Gastrocnemius medialis (tissue), 4 donors: ENCODE results near the gene DNAH2. TPM values are rescaled to one million over a fixed set of nuclear protein-coding genes. Genes with fewer than 3 reads are reported as not detected.
A peak's percentile ranks its signal among the peaks of the same experiment; 100 is the strongest.
"Not testable (repeated sequence)": the region's sequence is repeated elsewhere in the genome, so short reads cannot be mapped to it uniquely, and the experiment has no call there.

ENCODE experiments used
- ATAC-seq, 2 donors: fragments of 150-250 bp; one replicate each; pipeline ENCODE4 v1.9.1; 2016
- DNase-seq, 2 donors: peaks; one replicate each; pipeline ENCODE4 v3.0.0-alpha.2; 2019
- H3K27ac ChIP-seq, 4 donors: fragments of 200-600 bp; sonication (generic); 1 replicate in 1 of 4; 2 replicates in 3 of 4; pipeline ENCODE4 v1.5.1; 2016 to 2018; ENCODE audit warnings: mild to moderate bottlenecking in 2 of 4, moderate library complexity in 1 of 4
- H3K27me3 ChIP-seq, 3 donors: fragments of 200-600 bp; sonication (generic) in 2 of 3; 1 replicate in 1 of 3; 2 replicates in 2 of 3; pipeline versions ENCODE4 v1.5.1 to v1.6.0; 2016 to 2019; ENCODE audit warnings: mild to moderate bottlenecking in 1 of 3, moderate library complexity in 1 of 3
- H3K36me3 ChIP-seq, 2 donors: fragments of 200-600 bp; sonication (generic) in 1 of 2; one replicate each; pipeline ENCODE4 v1.5.1; 2017 to 2018
- H3K4me1 ChIP-seq, 2 donors: fragments of 200-600 bp; sonication (generic) in 1 of 2; one replicate each; pipeline ENCODE4 v1.5.1; 2016 to 2017; ENCODE audit warnings: mild to moderate bottlenecking in 2 of 2
- H3K4me3 ChIP-seq, 4 donors: fragments of 200-600 bp; sonication (generic) in 3 of 4; 1 replicate in 1 of 4; 2 replicates in 3 of 4; pipeline ENCODE4 v1.5.1; 2016 to 2019; ENCODE audit warnings: mild to moderate bottlenecking in 2 of 4
- H3K9me3 ChIP-seq, 3 donors: fragments of 200-600 bp; sonication (generic) in 2 of 3; 1 replicate in 1 of 3; 2 replicates in 2 of 3; pipeline ENCODE4 v1.5.1; 2016 to 2019
- POLR2A ChIP-seq, 2 donors: fragments of 450-650 bp; IDR thresholded peaks; one replicate each; pipeline ENCODE4 v1.6.1; 2017; ENCODE audit warnings: antibody characterized with exemption in 2 of 2, mild to moderate bottlenecking in 2 of 2, moderate library complexity in 2 of 2
- in situ Hi-C, 4 donors: fragments of 200-750 bp; cut with MboI; loops; one replicate each; pipeline versions ENCODE4 v1.15.0 to v1.8.0; 2017; ENCODE audit warnings: low sequenced_read_pairs in 4 of 4
- intact Hi-C: fragments of 100-400 bp; cut with DNase I; formaldehyde crosslinking; loops from one replicate; pipeline ENCODE4 v1.15.1; 2023; ENCODE audit warnings: low total_unique reads
- total RNA-seq, 4 donors: library from RNA; depleted of rRNA; stranded (reverse); fragments of >200 nt; gene quantifications; one replicate each; pipeline versions ENCODE4 v1.1.0 to v1.2.3, GENCODE V29; 2016
- TF ChIP-seq, protein P1 (sequence below), 5 experiments: fragments of 450-650 bp in 3 of 5; fragments of 200-600 bp in 2 of 5; sonication (generic) in 2 of 5; IDR thresholded peaks in 4 of 5; conservative IDR thresholded peaks in 1 of 5; 1 replicate in 4 of 5; 2 replicates in 1 of 5; pipeline ENCODE4 v1.5.1; 2016 to 2019; ENCODE audit warnings: antibody characterized with exemption in 5 of 5, mild to moderate bottlenecking in 3 of 5, moderate library complexity in 3 of 5

The DNAH2 gene
- total RNA-seq, 4 donors from 2014 or later, result not detected

DNA sequence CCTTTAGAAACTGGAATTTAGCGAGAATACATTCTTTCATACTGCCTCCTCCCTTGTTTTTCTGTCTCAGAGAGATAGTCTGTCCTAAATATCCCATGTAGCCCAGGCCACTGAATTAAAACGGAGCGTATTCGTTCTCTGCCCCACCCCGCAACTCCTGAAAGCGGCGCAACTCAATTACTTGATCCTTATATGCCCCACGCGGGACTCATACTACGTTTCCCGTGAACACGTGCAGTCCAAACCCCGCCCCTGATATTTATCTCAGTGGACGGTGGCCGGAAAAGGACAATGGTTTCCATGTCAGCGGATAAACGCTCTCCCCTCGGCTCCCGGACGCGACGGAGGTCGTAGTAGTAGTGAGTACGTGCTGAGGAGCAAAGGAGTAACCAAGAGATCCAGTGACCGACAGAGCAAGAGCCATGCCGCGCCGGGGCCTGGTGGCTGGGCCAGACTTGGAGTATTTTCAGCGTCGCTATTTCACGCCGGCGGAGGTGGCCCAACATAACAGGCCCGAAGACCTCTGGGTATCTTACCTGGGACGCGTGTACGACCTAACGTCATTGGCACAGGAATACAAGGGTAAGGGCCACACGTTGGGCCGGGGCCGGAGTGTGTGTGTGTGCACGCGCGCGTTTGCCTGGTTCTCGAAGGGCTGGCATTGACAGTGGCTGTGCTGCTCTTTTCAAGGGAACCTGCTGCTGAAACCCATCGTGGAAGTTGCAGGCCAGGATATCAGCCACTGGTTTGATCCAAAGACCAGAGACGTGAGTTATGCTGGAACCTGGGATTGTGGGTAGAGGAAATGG, 140.4 kb downstream of the DNAH2 start, which contains the start of gene CYB5D1:
Gene CYB5D1 (plus strand): TSS at position 291 of the 809 bp plus-strand sequence. CDS start 132 bp downstream, at position 423.
- peak; percentile 78 to 81 for ATAC-seq
- intact Hi-C loops, result loop anchor here (1.0 to 10.0 kb wide), 7 partner anchors 15 to 170 kb away; partner anchors contain the start of genes CNTROB, RNF227, TRAPPC1 and WRAP53
- Histone ChIP-seq H3K27ac (peak within 1 kb of the TSS; percentile 91 to 99 (median 96)), H3K27me3 (no peaks in the 10 kb centered on the region), H3K9me3 (no peaks in the 10 kb centered on the region), H3K4me1 (peaks cover 25 to 35% of the 10 kb centered on the region in 2 donors), H3K4me3 (peak within 1 kb of the TSS; percentile 65 to 87 (median 80)), H3K36me3 (peaks cover 0 to 3% of the 10 kb centered on the region in 2 donors)
- DNase-seq, result peak; percentile 89 to 94
- peak; percentile 75 to 89 for TF ChIP-seq POLR2A (IDR thresholded peaks at IDR 0.05)
- TF ChIP-seq, protein P1, sequence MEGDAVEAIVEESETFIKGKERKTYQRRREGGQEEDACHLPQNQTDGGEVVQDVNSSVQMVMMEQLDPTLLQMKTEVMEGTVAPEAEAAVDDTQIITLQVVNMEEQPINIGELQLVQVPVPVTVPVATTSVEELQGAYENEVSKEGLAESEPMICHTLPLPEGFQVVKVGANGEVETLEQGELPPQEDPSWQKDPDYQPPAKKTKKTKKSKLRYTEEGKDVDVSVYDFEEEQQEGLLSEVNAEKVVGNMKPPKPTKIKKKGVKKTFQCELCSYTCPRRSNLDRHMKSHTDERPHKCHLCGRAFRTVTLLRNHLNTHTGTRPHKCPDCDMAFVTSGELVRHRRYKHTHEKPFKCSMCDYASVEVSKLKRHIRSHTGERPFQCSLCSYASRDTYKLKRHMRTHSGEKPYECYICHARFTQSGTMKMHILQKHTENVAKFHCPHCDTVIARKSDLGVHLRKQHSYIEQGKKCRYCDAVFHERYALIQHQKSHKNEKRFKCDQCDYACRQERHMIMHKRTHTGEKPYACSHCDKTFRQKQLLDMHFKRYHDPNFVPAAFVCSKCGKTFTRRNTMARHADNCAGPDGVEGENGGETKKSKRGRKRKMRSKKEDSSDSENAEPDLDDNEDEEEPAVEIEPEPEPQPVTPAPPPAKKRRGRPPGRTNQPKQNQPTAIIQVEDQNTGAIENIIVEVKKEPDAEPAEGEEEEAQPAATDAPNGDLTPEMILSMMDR (IDR thresholded peaks at IDR 0.05 in 4 of 5, conservative IDR thresholded peaks at IDR 0.05 in 1 of 5), result no peak
- in situ Hi-C loops, result loop anchor here in 2 of 4 donors (25.0 kb wide), 1 partner anchor 129 kb away; no protein-coding TSS in a partner anchor

DNA sequence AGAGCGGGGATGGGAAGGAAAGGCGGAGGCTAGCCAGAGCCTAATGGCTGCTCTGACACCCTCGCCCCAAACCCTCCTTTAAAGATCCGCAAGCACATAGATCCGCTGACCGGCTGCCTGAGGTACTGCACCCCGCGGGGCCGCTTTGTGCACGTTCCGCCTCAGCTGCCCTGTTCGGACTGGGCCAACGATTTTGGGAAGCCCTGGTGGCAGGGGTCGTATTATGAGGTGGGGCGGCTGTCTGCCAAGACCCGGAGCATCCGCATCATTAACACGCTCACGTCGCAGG, 140.9 kb downstream of the DNAH2 start:
- peak overlapping the region; percentile 91 to 99 (median 96) for H3K27ac ChIP-seq
- peak in 1 of 2 donors; percentile 32 for DNase-seq
- H3K36me3 ChIP-seq, result no peaks in the 10 kb centered on the region
- intact Hi-C loops (loop anchor here (5.0 to 10.0 kb wide), 3 partner anchors 59 to 114 kb away; partner anchors contain the start of genes CNTROB, RNF227 and TRAPPC1), in situ Hi-C loops (loop anchor here in 2 of 4 donors (25.0 kb wide), 1 partner anchor 129 kb away; no protein-coding TSS in a partner anchor)
- H3K27me3 ChIP-seq, result no peaks in the 10 kb centered on the region
- peaks cover 25 to 36% of the 10 kb centered on the region in 2 donors for H3K4me1 ChIP-seq
- H3K4me3 ChIP-seq, result peak overlapping the region; percentile 65 to 87 (median 80)
- no peaks in the 10 kb centered on the region for H3K9me3 ChIP-seq
- TF ChIP-seq POLR2A (IDR thresholded peaks at IDR 0.05), result no peak
- TF ChIP-seq, protein P1 (IDR thresholded peaks at IDR 0.05 in 4 of 5, conservative IDR thresholded peaks at IDR 0.05 in 1 of 5), result peak; percentile 4 to 44 (median 30)
- no peak for ATAC-seq

DNA sequence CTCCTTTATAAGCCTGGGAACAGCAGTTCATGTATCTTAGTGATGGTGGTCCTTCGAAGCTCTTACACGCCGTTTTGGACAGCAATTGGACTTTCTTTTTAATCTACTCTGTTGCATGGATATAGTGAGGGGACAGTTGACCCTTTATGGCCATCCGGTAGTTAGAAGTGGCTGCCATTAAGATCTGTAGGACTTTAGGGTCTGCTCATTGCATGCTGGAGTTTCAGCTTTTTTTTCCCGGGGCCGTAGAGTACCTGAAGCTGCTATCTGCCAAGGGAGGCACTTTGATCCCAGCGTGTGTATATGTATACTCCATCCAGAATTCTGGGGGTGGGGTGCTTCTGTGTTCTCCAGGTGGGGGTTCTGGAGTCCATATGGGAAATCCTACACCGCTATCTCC, 141.5 kb downstream of the DNAH2 start:
- H3K27me3 ChIP-seq, result no peaks in the 10 kb centered on the region
- H3K9me3 ChIP-seq, result no peaks in the 10 kb centered on the region
- ATAC-seq (no peak), DNase-seq (no peak)
- peak overlapping the region; percentile 91 to 99 (median 96) for H3K27ac ChIP-seq
- peaks cover 25 to 36% of the 10 kb centered on the region in 2 donors for H3K4me1 ChIP-seq
- TF ChIP-seq, protein P1 (IDR thresholded peaks at IDR 0.05 in 4 of 5, conservative IDR thresholded peaks at IDR 0.05 in 1 of 5), result no peak
- no peak for TF ChIP-seq POLR2A (IDR thresholded peaks at IDR 0.05)
- in situ Hi-C loops, result loop anchor here in 2 of 4 donors (25.0 kb wide), 1 partner anchor 128 kb away; no protein-coding TSS in a partner anchor
- H3K4me3 ChIP-seq, result peak overlapping the region in 3 of 4 donors; percentile 65 to 87 (median 86)
- intact Hi-C loops, result loop anchor here (5.0 to 10.0 kb wide), 3 partner anchors 58 to 114 kb away; partner anchors contain the start of genes CNTROB, RNF227 and TRAPPC1
- H3K36me3 ChIP-seq, result no peaks in the 10 kb centered on the region

DNA sequence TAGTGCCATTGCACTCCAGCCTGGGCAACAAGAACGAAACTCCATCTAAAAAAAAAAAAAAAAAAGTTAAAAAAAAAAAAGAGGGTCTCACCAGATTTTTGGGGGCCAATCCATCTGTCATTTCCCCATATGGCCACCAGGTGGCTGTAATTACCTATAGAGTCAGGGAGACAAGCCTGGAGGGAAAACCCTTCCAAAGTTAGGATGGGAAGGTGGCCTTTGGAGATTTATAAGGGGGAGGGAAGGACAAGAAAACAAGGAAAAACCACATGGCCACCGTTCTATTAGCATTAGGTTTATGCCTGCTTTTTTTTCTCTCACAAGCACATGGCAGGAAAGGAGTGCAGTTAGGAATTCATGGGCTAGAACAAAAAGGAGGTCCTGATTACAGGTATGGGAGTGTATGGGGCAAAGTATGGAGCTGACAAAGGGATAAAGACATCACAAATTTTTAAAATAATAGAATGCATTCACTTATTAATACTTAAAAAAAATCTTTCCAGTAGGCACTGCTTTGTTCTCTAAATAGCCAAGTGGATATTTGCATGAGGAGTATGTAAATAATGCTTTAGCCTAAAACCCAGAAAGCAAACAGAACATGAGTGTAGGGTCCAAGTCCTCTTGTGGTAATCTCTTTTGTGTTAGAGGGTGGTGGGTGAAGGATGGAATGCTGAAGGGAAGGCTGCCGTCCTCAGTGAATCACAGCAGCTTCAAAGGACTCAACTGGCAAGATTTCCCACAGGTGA, 145.3 kb downstream of the DNAH2 start:
- Histone ChIP-seq H3K4me1 (peaks cover 9 to 19% of the 10 kb centered on the region in 2 donors), H3K4me3 (no peak overlapping the region), H3K27ac (no peak overlapping the region), H3K9me3 (no peaks in the 10 kb centered on the region), H3K27me3 (no peaks in the 10 kb centered on the region), H3K36me3 (no peaks in the 10 kb centered on the region)
- ATAC-seq (no peak), DNase-seq (no peak)
- in situ Hi-C loops, result loop anchor here in 3 of 4 donors (5.0 to 25.0 kb wide), 2 partner anchors 124 kb away; no protein-coding TSS in a partner anchor
- intact Hi-C loops, result loop anchor here (1.0 to 5.0 kb wide), 4 partner anchors 36 to 194 kb away; no protein-coding TSS in a partner anchor
- TF ChIP-seq, protein P1 (IDR thresholded peaks at IDR 0.05 in 4 of 5, conservative IDR thresholded peaks at IDR 0.05 in 1 of 5), result peak; percentile 76 to 88 (median 84)
- TF ChIP-seq POLR2A (IDR thresholded peaks at IDR 0.05), result no peak

DNA sequence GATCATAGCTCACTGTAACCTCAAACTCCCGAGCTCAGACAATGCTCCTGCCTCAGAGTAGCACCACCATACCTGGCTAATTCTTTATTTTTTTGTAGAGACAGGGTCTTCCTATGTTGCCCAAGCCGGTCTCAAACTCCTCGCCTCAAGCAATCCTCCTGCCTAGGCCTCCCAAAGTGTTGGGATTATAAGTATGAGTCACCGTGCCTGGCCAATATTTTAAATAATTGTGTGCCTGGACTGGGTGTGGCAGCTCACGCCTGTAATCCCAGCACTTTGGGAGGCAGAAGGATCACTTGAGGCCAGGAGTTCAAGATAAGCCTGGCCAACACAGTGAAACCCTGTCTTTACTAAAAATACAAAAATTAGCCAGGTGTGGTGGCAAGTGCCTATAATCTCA, 146.8 kb downstream of the DNAH2 start:
- not testable (repeated sequence) for H3K27me3 ChIP-seq, ATAC-seq, H3K4me1 ChIP-seq, H3K9me3 ChIP-seq, H3K36me3 ChIP-seq, DNase-seq, H3K4me3 ChIP-seq, H3K27ac ChIP-seq
- in situ Hi-C loops, result loop anchor here in 3 of 4 donors (5.0 to 25.0 kb wide), 2 partner anchors 123 kb away; no protein-coding TSS in a partner anchor
- intact Hi-C loops, result loop anchor here (5.0 kb wide), 2 partner anchors 178 to 193 kb away; no protein-coding TSS in a partner anchor
